A549 treated with ZK216348 at 1 μM for 4 hours (cell line): ENCODE measurements around the gene SDK1. TPM values are rescaled to one million over a fixed set of nuclear protein-coding genes. Genes with fewer than 3 reads are reported as not detected.

Experiments
- total RNA-seq: library from RNA; stranded (reverse); fragments of 200-300 nt; extraction: Qiagen RNA extraction; gene quantifications from 5 replicates; pipeline ENCODE4 v1.2.3, GENCODE V29; 2022; ENCODE audit warnings: low read depth

SDK1 gene, protein sequence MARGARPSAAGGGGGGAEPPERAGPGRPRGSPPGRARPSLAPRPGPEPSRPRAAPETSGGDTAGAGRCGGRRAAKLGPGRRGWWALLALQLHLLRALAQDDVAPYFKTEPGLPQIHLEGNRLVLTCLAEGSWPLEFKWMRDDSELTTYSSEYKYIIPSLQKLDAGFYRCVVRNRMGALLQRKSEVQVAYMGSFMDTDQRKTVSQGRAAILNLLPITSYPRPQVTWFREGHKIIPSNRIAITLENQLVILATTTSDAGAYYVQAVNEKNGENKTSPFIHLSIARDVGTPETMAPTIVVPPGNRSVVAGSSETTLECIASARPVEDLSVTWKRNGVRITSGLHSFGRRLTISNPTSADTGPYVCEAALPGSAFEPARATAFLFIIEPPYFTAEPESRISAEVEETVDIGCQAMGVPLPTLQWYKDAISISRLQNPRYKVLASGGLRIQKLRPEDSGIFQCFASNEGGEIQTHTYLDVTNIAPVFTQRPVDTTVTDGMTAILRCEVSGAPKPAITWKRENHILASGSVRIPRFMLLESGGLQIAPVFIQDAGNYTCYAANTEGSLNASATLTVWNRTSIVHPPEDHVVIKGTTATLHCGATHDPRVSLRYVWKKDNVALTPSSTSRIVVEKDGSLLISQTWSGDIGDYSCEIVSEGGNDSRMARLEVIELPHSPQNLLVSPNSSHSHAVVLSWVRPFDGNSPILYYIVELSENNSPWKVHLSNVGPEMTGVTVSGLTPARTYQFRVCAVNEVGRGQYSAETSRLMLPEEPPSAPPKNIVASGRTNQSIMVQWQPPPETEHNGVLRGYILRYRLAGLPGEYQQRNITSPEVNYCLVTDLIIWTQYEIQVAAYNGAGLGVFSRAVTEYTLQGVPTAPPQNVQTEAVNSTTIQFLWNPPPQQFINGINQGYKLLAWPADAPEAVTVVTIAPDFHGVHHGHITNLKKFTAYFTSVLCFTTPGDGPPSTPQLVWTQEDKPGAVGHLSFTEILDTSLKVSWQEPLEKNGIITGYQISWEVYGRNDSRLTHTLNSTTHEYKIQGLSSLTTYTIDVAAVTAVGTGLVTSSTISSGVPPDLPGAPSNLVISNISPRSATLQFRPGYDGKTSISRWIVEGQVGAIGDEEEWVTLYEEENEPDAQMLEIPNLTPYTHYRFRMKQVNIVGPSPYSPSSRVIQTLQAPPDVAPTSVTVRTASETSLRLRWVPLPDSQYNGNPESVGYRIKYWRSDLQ (N-terminal part only)
- 0.40 to 0.72 TPM (median 0.66 TPM) in 5 replicates for total RNA-seq

DNA sequence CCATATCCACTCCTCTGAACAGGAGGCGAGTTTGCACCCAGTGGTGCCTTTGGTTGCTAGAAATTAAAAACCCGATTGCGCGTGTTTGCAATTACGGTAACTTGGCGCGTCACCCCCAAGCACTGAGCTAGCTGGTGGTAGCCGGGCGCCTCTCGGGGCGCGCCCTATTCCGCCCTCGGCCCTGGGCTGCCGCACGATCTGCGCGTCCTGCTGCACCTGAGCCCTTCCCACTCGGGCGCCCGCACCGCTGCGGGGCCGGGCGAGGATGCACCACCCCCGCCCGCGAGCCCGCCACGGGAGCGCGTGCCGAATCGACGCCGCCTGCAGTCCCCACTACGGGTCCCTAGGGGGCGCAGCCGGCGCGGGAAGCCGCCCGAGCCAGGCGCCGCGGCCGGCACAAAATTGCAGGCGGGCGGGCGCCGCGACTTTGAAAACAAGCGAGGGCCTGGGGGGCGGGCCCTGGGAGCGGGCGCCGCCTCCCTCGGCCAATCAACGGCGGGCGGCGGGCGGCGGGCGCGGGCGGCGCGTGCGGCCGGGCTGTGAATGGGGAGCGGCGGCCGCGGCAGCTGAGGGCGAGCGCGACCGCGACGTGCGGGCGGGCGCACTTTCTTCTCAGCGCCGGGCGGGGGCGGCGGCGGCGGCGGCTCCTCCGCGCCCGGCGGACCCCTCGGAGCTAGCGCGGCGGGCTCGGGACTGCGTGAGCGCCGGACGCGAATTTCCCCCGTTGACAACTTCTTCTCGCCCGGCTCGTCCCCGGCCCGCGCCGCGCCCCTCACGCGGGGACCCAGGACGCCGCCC lies at the start of gene SDK1:
SDK1 (plus strand) TSS at position 602 of the 798 bp plus-strand sequence. CDS start 335 bp downstream, outside the sequence.

